Measurements from ENCODE around the gene THBS3.
"Not testable (repeated sequence)": the region's sequence is repeated elsewhere in the genome, so short reads cannot be mapped to it uniquely, and the experiment has no call there.

Gene THBS3

DNA sequence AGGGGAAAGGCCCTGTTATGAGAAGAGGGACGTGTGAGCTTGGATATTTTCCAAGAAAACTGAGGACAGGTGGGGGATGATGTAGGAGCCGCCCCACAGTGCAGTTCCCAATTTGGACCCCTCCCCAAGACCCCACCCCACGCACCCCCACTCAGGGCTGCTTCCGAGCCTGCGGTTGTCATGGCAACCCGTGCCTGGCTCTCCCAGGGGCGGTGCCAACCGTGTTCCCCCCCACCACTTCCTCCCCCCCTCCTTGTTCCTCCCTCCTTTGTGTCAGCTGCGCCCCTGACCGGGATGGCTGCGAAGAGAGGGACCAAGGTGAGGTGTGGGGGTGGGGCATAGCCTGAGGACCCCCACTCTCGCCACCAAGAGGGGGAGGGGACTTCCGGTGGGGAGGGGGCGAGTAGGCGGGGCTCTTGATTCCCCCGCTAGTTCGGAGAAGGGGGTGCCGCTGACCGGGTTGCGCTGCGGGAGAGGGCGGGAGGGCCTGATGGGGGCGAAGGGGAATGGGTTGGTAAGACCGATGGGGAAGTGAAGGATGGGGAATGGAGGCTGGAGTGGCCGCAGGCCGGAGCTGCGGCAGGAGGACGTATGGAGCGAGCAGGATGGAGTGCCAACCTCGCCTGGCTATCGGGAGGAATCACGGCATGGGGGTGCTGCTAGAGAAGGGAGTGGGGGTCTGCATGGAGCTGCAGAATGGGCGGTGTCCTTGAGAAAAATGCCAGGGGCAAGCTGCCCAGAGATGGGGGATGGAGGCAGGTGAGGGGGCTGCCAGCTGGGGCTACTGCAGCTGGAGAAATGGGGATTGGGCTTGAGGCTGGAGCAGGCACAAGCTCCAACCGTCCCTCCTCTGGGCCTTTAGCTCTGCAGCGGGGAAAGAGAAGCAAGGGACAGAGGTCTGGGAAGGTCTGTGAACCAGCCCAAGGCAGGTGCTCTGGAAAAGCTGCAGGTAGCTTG is 33.1 kb downstream of the THBS3 start:
- no peak for DNase-seq (ENCODE audit: low read depth in 2 of 2)

GRCh38 chr1:155173478-155174323 is 34.0 kb downstream of the THBS3 start, which contains the start of gene TRIM46:
Gene TRIM46, plus strand, starts transcription at chr1:155173849. Its CDS starts 118 bp downstream, at chr1:155173967.
- DNase-seq (ENCODE audit: low read depth in 2 of 2), result peak; percentile 48 to 64

DNA sequence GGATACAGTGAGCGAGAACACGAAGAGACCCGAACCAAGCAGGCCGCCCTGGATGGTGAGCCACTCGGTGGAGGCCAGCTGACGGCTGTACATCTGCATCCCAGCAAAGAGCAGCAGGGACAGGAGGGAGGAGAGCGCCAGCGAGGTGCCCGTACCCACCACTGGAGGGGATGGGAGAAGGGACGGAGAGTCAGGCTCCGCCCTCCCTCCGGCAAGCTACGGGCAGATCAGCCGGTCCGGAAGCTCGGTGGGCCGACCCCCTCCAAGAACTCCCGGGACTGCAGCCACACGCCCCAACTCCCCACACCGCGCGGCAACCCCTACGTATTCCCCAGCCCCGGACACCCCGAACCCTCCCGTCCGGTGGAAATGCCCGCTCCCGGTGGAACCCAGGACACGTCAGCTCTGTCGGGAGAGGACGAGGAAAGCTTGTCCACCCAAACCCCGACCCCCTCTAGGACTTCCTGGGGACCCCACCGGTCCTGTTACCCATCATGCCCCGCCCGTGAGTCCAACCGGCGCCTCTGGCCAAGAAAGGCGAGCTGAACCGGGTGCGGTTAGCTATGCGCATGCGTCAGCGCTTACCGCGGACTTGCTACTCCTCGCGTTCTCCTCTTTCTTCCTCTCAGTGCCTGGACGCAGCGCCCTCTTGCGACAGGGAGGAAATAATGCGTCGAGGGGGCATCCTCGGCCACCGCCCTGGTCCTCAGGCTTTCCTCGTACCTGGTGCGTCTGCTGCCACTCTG is 34.8 kb downstream of the THBS3 start, which contains the start of gene KRTCAP2:
Gene KRTCAP2, minus strand, starts transcription at position 573 of the 746 bp plus-strand sequence. Its CDS starts 80 bp downstream, at position 493.
- DNase-seq (ENCODE audit: low read depth in 2 of 2), result peak; percentile 88 to 89

DNA sequence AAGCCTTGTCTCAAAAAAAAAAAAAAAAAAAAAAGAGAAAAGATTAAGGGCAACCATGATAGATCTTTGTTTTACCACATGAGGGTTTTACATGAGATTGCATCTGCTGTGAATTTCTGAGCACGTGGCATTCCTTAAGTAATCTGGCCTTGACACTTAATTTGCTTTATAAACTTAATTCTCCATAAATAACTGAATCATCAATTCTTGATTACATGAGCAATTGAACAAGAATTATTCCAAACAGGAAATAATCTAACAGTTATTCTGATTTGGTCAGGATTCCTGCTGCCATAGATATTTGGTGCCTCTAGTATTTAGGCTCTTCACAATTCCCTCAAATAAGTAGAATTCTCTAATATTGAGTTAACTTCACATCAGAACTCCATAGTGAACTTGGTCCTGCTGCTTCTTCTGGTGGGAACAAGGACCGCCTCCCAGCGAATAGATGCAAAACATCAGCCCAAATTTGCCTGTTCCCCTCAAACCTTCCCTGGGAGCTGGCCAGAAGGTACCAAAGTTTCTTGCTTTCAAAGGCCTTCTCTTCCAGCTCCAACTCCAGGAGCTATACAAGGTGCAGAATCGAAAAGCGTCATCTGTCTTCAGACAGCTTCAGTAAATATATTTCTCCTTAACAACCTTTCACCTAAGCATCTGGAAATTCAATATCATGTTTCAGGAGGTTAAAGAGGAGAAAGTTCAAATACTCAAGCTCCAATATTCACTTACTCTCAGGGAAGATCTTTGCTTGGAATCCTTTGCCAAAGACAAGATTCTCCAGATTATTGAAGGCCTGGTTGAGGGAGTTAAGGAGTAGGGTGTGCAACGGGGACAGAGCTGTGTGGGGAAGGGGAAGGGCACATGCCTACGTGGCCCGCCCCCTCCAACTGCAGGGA is 35.6 kb downstream of the THBS3 start:
- no peak for DNase-seq (ENCODE audit: low read depth in 2 of 2)

GRCh38 chr1:155170806-155171205 is 36.9 kb downstream of the THBS3 start:
- DNase-seq (ENCODE audit: low read depth in 2 of 2), result no peak

- DNase-seq (ENCODE audit: low read depth in 2 of 2), result no peak
Measured at GRCh38 chr1:155170101-155170785, 37.5 kb downstream of the THBS3 start.

- no peak for DNase-seq (ENCODE audit: low read depth in 2 of 2)
Measured at GRCh38 chr1:155169541-155169940, 38.2 kb downstream of the THBS3 start.

- no peak for DNase-seq (ENCODE audit: low read depth in 2 of 2)
Measured at GRCh38 chr1:155168456-155169210, 39.1 kb downstream of the THBS3 start.

- DNase-seq (ENCODE audit: low read depth in 2 of 2), result not testable (repeated sequence)
Measured at GRCh38 chr1:155168105-155168445, 39.6 kb downstream of the THBS3 start.

- DNase-seq (ENCODE audit: low read depth in 2 of 2), result peak; percentile 56 to 70
Measured at GRCh38 chr1:155167166-155168104, 40.3 kb downstream of the THBS3 start.

GRCh38 chr1:155166471-155167165 is 41.1 kb downstream of the THBS3 start:
- no peak for DNase-seq (ENCODE audit: low read depth in 2 of 2)

DNA sequence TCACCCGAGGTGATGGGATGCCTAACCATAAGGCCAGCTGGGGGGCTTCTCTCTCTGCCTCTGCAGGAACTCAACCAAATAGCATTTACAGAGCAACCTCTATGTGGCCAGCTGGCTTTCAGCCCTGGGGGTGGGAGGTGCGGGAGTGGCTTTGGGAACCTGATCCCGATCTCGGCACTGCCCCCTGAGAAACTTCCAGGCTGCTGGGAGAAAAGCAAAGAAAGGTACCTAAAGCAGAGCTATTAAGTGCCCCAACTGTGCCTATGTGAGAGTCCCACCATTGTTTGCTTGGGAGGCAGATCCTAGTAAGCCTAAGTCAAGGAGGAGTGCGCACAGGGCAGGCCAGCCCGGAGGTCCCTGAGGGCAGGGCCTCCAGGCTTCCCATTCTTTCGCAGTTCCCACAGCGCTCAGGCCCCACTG is 41.6 kb downstream of the THBS3 start:
- DNase-seq (ENCODE audit: low read depth in 2 of 2), result no peak

DNA sequence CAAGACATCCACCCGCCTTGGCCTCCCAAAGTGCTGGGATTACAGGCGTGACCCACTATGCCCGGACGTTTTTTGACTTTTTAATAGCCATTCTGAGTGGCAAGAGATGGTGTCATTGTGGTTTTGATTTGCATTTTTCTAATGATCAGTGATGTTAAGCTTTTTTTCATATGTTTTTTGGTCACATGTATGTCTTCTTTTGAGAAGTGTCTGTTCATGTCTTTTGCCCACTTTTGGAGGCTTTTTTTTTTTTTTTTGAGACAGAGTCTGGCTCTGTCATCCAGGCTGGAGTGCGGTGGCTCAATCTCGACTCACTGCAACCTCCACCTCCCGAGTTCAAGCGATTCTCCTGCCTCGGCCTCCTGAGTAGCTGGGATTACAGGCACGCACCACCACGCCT is 43.1 kb downstream of the THBS3 start:
- DNase-seq (ENCODE audit: low read depth in 2 of 2), result not testable (repeated sequence)

DNA sequence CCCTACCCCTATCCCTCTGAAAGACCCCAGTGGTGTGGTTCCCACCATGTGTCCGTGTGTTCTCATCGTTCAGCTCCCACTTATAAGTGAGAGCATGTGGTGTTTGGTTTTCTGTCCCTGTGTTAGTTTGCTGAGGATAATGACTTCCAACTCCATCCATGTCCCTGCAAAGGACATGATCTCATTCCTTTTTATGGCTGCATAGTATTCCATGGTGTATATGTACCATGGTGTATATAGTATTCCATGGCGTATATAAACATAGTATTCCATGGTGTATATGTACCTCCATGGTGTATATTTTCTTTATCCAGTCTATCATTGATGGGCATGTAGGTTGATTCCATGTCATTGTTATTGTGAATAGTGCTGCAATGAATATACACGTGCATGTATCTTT is 43.9 kb downstream of the THBS3 start:
- not testable (repeated sequence) for DNase-seq (ENCODE audit: low read depth in 2 of 2)

DNA sequence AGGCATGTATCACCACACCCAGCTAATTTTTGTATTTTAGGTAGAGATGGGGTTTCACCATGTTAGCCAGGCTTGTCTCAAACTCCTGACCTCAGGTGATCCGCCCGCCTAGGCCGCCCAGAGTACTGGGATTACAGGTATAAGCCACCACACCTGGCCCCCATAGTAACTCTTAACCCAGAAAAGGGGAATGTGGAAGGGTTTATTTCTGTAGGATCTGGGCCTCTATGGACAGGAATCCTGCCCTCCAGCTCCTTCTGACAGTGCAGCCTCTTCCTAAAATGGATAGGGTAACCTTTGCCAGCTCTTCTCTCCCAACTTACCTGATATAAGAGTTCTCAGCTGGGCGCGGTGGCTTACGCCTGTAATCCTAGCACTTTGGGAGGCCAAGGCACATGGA is 45.1 kb downstream of the THBS3 start:
- DNase-seq (ENCODE audit: low read depth in 2 of 2), result not testable (repeated sequence)

DNA sequence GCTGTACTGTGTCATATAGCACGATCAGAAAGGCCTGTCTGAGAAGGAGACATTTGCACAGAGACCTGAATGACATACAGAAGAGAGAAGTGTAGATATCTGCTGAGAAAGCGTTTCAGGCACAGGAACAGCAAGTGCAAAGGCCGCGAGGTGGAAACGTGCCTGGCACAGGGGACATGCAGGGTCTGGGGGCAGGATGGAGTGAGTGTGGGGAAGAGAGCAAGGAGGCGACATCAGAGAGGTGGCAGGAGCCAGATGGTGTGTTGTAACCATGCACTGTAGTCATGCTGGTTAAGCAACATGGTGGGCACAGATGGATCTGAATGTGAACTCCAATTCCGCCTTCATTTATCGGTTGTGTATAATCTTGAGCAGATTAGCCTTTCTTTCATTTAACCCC is 47.6 kb downstream of the THBS3 start:
- DNase-seq (ENCODE audit: low read depth in 2 of 2), result no peak

GRCh38 chr1:155158991-155159390 is 48.7 kb downstream of the THBS3 start:
- no peak for DNase-seq (ENCODE audit: low read depth in 2 of 2)
